Measurements from ENCODE around the gene PITPNC1. TPM values are rescaled to one million over a fixed set of nuclear protein-coding genes. Genes with fewer than 3 reads are reported as not detected.
A peak's percentile ranks its signal among the peaks of the same experiment; 100 is the strongest.

Gene PITPNC1
- total and polyA plus RNA-seq, 2 of the 13 experiments (the other 11 are each of a cell fraction or from before 2014, with no cell fraction given): 4.1 to 5.7 TPM

DNA sequence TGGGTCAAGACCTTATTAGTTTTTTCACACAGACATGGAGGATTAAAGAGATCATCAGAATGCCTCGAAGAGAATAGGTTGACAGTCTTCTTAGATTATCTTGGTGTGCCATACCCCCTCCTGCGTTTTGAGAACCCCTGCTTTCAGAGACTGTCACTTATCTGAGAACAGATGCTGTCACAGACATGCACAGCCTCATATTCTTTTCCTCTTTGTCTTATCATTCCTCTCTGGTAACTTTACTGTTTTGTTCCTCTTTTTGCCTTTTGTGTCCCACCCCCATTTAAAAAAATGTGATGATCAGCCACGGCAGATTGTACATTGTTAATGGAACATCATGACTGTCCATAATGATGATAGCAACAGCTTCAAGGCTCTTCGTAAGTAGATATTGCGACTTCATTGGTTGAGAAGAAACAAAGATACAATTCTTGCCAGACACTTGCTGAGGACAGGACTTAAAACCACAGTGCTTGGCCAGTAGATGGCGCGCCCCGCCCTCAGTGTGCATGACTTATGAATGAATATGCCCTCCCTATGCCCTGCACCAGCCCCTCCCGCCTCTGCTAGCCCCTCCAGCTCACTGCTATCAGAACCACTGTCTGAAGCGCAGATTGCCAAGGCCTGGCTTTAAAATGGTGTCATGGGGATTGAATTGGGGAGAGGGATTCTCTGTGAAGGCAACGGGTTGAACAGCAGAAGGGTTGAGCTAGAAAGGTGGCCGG is 2.6 kb upstream of the PITPNC1 start (continued):
- TF ChIP-seq, protein P1, sequence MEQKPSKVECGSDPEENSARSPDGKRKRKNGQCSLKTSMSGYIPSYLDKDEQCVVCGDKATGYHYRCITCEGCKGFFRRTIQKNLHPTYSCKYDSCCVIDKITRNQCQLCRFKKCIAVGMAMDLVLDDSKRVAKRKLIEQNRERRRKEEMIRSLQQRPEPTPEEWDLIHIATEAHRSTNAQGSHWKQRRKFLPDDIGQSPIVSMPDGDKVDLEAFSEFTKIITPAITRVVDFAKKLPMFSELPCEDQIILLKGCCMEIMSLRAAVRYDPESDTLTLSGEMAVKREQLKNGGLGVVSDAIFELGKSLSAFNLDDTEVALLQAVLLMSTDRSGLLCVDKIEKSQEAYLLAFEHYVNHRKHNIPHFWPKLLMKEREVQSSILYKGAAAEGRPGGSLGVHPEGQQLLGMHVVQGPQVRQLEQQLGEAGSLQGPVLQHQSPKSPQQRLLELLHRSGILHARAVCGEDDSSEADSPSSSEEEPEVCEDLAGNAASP (CRISPR knock-in tag; IDR thresholded peaks at IDR 0.05; ENCODE audit: borderline replicate concordance): 0 out of 2 replicates have a peak, but pooled peaks have one; percentile 27
- 0 out of 2 replicates have a peak, but pooled peaks have one; percentile 55 for TF ChIP-seq ZBTB7B (CRISPR knock-in tag; IDR thresholded peaks at IDR 0.05)
- peak; percentile 31; the same call in 1 of the 2 replicates for TF ChIP-seq HOXA3 (CRISPR knock-in tag; IDR thresholded peaks at IDR 0.05)
- TF ChIP-seq RORA (CRISPR knock-in tag; IDR thresholded peaks at IDR 0.05): no peak
- no peak for TF ChIP-seq ZZZ3 (CRISPR knock-in tag; IDR thresholded peaks at IDR 0.05; ENCODE audit: borderline replicate concordance)
- TF ChIP-seq ARID5B (CRISPR knock-in tag; IDR thresholded peaks at IDR 0.05): peak; percentile 48
- TF ChIP-seq ZFX (CRISPR knock-in tag; IDR thresholded peaks at IDR 0.05; ENCODE audit: low read depth): 0 out of 2 replicates have a peak, but pooled peaks have one; percentile 25
- peak; percentile 33; the same call in 1 of the 2 replicates for TF ChIP-seq FOXO1 (CRISPR knock-in tag; IDR thresholded peaks at IDR 0.05)
- TF ChIP-seq CBX5 (CRISPR knock-in tag; IDR thresholded peaks at IDR 0.05; ENCODE audit: borderline replicate concordance): 0 out of 2 replicates have a peak, but pooled peaks have one; percentile 62
- TF ChIP-seq ZNF274 (CRISPR knock-in tag; IDR thresholded peaks at IDR 0.05): peak; percentile 56; the same call in 1 of the 2 replicates
- TF ChIP-seq ZNF777 (CRISPR knock-in tag; IDR thresholded peaks at IDR 0.05): peak; percentile 38; the same call in 1 of the 2 replicates
- TF ChIP-seq, protein P2, sequence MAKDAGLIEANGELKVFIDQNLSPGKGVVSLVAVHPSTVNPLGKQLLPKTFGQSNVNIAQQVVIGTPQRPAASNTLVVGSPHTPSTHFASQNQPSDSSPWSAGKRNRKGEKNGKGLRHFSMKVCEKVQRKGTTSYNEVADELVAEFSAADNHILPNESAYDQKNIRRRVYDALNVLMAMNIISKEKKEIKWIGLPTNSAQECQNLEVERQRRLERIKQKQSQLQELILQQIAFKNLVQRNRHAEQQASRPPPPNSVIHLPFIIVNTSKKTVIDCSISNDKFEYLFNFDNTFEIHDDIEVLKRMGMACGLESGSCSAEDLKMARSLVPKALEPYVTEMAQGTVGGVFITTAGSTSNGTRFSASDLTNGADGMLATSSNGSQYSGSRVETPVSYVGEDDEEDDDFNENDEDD (CRISPR knock-in tag; IDR thresholded peaks at IDR 0.05; ENCODE audit: borderline replicate concordance): 0 out of 2 replicates have a peak, but pooled peaks have one; percentile 21
- TF ChIP-seq MAZ (IDR thresholded peaks at IDR 0.05; ENCODE audit: borderline replicate concordance, low read depth, low read length): peak; percentile 32; the same call in 1 of the 2 replicates
- peak; percentile 72 for TF ChIP-seq MAZ (CRISPR knock-in tag; IDR thresholded peaks at IDR 0.05; ENCODE audit: low read depth)
- peak; percentile 75; the same call in 1 of the 2 replicates for TF ChIP-seq ZNF605 (CRISPR knock-in tag; IDR thresholded peaks at IDR 0.05)
- no peak for TF ChIP-seq BATF2 (CRISPR knock-in tag; IDR thresholded peaks at IDR 0.05)
- TF ChIP-seq HHEX (CRISPR knock-in tag; IDR thresholded peaks at IDR 0.05): no peak
